CD4-positive, alpha-beta T cell treated with Interleukin-17A for 4 hours (primary cell): ENCODE results near the gene ASB7.
"Not testable (repeated sequence)": the region's sequence is repeated elsewhere in the genome, so short reads cannot be mapped to it uniquely, and the experiment has no call there.

ENCODE experiments used
- DNase-seq: peaks from one replicate; pipeline ENCODE4 v3.0.0-alpha.2; 2020; ENCODE audit warnings: mixed read lengths

The ASB7 gene

DNA sequence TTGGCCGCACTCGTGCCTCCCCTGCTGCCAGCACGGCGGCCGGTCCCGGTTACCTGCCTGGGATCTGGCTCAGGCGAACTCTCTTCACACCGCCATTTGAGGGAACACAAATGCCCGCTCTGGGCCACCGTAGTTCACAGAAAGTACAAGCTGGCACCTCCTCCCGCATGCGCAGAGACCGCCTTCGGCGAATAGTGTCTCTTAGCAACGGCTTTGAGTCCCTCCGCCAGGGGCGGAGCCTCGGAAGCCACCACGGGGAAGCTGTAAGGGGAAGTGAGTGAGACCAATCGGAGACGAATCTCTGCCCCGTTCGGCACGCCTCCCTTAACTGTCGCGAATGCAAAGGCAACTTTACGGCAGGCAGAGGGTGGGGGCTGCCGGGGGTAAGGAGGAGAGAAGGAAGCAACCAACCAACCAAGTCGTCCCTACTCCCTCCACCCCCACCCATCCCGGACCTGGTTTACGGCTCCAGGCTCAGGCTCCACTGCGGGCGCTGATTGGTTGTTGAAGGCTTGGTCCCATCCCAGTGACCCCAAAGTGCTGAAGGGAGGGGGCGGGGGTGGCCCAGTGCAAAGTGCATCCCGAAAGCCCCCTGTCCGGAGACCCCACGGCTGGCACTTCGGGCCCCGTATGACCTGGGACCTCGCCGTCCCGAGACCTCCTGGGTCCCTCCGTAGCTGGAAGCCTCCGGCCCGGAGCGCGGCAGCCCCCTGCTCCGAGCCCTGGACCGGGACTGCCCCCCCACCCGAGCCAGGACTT, at the start of gene ASB7, which contains the start of gene LINS1:
ASB7 (plus strand) TSS at position 526 of the 759 bp plus-strand sequence. CDS start 9,628 bp downstream, outside the sequence.
LINS1 (minus strand) TSS at position 121 of the 759 bp plus-strand sequence. CDS start 21,342 bp downstream, outside the sequence.
- peak; percentile 100 for DNase-seq

DNA sequence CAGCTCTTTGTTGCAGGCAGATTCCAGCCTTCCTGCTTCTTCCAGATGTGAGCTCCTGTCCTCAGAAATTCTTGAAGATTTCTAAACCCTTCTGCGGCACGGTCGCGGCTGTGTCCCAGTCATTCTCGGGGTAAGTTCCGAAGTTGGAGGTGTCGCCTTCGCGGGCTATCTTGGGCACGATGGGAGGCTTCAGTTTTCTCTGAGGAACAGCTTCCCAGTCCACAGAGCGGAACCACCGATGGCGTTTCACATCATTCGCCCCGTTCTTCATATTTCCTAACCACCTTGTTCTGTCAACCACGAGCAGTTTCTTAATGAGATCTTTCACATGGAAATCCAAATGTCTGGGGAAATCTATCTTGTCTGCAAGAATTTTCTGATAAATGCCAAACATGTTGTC, 48.9 kb upstream of the ASB7 start:
- no peak for DNase-seq

GRCh38 chr15:100558771-100559254, 43.6 kb upstream of the ASB7 start:
- no peak for DNase-seq

GRCh38 chr15:100559330-100559729, 43.1 kb upstream of the ASB7 start:
- no peak for DNase-seq

GRCh38 chr15:100560323-100560722, 42.1 kb upstream of the ASB7 start:
- no peak for DNase-seq

- no peak for DNase-seq
Measured at GRCh38 chr15:100565591-100565990, 36.8 kb upstream of the ASB7 start.

DNA sequence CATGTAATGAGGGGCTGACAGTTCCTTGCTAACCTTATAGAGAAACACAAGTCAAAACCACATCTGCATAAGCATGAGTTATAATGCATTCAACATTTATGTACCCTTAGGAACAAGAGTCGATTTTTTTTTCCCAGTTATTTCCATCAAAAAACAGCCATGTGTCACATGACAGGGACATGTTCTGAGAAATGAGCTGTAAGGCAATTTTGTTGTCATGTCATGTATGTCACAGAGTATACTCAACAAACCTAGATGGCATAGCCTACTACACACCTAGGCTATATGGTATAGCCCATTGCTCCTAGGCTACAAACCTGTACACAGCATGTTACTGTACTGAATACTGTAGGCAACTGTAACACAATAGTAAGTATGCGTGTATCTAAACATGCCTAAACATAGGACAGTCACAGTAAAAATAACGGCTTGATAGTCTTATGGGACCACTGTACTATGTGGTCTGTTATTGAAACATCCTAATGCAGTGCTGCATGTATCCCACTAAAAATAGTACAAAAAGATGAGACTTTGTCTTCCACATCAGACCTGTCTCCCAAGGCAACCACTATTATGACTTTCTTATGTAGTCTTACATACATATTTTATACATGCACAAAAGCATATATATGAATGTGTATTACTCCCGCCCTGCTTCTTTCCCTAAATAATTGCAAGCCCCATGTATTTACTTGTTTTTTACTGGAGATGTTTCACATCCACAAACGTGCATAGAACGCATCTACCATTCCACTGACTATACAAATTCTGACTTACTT, 35.4 kb upstream of the ASB7 start:
- DNase-seq: no peak

GRCh38 chr15:100569391-100569790, 33.0 kb upstream of the ASB7 start:
- DNase-seq: no peak

DNA sequence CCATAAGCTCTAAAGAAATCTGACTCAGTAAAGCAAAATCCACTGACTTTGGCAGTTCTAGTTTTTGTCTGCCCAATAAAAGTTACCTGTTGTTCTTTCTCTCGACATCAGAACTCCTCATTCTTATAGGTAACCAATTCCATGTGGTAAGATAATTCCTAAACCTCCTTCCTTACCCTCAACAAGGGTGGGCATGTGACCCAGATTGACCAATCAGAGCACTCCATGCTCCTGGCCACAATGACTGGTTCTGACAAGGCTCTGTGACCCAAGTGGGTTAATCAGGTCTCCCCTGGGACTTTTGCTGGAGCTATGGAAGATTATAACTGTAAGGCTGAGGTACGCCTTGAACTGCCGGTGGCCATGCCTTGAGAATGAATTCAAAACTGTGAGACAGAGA, 32.1 kb upstream of the ASB7 start:
- no peak for DNase-seq

- DNase-seq: no peak
Measured at GRCh38 chr15:100570735-100571313, 31.6 kb upstream of the ASB7 start.

- peak; percentile 13 for DNase-seq
Measured at GRCh38 chr15:100571592-100572167, 30.7 kb upstream of the ASB7 start.

DNA sequence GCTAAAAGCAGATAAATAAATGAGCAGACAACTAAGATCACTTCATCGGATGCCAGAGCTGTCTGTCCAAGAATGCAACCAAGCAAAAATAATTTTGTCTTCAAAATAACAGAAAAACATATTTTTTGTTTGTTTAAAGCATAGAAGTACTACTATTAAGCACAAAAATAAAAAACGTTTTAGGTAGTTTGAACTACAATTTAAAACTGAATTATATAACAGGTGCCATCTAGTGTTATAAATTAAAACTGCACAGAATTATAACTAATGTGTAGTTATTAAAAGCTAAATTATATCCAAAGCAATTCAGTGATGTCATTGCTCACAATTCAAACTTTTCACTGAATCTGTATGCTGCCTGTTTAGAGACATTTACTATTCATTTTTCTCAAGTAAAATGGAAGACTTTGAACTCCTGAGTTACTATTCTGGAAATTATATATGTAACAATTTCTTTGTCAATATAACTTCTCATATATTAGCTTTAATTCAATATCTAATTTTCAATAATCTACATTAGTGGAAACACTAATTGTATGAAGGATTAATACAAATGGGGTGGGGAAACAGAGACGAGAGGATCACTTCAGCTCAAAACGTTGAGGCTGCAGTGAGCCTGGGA, 29.9 kb upstream of the ASB7 start:
- no peak for DNase-seq

DNA sequence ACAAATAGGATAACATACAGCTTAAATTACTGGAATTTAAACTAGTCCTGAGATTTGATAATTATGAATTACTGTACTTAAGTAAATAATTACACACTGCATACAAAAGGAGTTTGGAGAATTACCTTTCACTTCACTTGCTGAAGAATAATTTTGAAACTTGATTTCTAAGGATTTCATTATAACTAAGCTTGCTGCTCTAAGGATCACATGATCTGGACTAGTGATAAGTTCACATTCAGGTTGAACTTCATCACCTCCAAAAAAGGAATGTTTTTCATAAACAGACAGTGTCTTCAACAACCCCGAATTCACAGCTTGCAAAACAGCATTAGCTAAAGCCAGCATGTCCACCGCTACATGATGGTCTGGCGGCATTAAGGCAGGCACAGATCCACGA, 28.9 kb upstream of the ASB7 start:
- DNase-seq: no peak

DNA sequence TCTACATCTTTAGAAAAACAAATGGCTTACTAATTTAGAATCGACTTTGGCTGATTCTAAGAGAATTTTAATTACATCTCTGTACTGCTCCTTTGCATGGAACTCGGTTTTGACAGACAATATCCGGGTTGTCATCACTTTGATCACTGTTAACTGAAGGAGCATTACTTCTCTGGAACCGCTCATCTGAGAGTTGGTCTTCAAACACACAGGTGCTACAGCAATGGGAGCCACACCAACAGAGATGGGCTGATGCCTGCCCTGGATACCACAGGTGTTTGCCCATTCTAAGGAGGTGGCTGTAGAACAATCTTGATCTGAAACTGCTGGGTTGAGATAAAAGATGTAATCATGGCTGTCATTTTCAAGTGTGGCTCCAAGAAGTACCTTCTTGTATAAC, 22.0 kb upstream of the ASB7 start:
- DNase-seq: no peak

DNA sequence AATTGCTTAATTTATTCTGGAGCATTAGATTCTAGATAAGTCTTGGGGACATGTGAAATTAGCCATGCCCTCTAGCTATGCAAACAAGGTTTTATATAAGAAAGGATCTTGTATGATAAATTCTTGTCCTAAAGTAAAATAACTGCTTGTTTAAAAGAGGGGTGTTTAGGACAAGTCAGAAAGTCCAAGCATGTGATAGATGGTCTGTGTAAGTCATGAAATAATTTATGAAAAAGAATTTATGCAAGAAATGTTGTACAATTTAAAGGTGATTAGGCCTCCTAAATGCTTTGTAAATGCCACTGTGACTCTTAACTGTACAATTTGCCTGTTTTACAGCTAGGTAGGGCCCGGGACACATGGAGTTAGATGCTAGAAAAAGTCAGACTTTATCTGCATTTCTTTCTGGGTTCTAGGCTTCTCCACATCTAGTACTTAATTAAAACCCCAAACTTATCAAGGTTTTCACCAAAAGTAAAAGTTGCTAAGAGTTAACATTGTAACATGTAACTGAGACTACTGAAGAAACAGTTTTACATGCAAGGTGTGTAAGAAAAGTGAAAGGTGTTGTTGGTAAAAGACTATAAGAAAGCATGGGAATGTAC, 13.6 kb upstream of the ASB7 start:
- no peak for DNase-seq

GRCh38 chr15:100591163-100591562, 11.2 kb upstream of the ASB7 start:
- DNase-seq: not testable (repeated sequence)

DNA sequence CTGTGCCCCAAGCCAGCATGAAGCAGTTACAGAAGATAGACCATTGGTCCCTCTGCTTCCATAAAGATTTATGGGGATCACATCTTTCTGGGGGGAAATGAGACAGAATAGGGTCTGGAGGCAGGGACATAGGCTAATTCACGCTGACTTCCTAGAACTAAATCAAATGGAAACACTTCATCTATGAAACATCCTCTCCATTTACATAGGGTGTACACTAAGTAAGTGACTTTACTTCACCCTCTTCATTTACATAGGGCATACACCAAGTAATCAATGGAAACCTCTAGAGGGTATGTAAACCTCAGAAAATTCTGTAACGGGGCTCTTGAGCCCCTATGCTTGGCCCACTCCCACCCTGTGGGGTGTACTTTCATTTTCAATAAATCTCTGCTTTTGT, 10.6 kb upstream of the ASB7 start:
- no peak for DNase-seq

GRCh38 chr15:100592898-100593297, 9.5 kb upstream of the ASB7 start:
- no peak for DNase-seq

DNA sequence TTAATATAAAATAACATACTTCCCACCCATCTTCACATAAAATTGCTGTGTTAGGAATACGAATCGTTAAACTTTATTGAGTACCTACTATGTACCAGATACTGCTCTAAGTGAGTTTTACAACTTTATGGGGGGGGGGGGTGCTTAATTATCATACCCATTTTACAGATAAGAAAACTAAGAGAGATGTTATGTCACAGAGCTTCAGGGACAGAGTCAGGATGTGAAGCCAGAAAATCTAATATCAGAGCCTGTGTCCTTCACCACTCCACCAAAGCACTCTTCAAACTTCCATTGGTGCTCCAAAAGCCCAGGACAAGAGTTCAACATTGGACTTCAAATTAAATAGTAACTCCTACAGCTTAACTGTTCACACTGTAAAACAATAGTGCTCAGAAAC, 9.0 kb upstream of the ASB7 start:
- no peak for DNase-seq

DNA sequence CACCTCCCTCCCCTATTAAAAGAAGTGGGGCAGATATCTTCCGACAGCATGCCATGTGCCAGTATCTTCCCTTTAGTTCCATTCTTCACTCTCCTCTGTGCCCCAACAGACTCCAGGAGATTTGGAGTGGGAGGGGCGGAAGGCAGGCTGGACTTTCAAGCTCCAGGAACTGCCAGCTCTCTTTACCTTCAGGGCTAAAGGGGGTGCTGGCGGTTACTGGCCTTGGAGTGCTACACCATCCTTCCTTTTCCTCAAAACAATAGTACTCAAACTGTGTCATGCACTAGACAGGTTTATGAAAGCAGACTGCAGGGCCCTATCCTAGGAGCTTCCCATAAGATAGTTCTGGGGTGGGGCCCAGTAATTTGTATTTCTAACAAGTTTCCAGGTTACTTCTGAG, 6.4 kb upstream of the ASB7 start:
- DNase-seq: no peak

GRCh38 chr15:100596792-100597191, 5.6 kb upstream of the ASB7 start:
- peak; percentile 78 for DNase-seq

GRCh38 chr15:100597862-100598261, 4.5 kb upstream of the ASB7 start:
- DNase-seq: no peak
